Astrocyte (in vitro differentiated cells and primary cell): Measurements from ENCODE around the gene MIEF1.

ENCODE experiments used
- EZH2 ChIP-seq: IDR thresholded peaks from 2 replicates; pipeline ENCODE4 v1.6.1; 2012; ENCODE audit warnings: mild to moderate bottlenecking, low read length, inconsistent platforms; ENCODE audit not compliant: insufficient read depth
- TF ChIP-seq, protein P1 (sequence below): IDR thresholded peaks from 2 replicates; pipeline ENCODE4 v1.5.1; 2011; ENCODE audit warnings: low read depth, mild to moderate bottlenecking, inconsistent platforms, low read length, moderate library complexity; ENCODE audit not compliant: insufficient read depth

DNA sequence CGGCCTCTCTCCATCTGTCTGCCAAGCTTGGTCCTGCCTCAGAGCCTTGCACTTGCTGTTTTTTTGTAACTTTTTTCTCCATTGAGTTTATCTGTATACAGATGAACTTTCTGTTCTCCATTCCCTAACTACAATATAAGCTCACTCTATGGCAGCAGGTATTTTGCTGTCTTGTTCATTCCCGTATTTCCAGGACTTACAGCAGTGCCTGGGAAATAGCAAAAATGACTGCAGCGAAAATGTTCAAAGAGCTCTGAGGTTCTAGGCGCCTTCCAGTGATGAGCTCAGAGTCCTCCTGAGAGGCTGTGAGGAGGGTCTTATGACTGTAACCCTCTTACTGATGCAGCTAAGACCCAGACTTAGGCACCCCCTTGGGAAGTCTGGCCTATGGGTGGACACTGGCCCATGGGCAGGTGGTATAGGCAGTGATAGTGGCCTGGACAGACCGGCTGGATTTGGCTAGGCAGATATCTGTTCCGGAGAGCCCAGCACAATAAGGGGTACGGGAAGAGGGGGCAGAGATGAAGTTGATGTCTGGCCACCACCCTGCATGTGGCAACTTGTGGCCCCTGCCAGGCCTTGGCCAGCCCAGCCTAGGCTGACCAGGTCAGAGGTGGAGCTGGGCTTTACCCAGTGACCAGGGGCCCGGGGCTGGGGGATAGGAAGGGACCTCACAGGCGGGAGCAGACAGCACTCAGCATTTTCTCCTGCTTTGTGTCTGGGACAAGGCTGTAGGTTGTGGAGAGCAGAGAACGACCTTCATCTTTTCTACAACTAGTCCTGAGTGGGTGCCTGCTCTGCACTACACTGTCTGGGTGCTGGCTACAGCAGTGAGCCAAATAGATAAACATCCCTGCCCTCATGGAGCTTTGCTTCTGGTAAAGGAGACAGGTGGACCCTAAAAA lies 22.9 kb downstream of the MIEF1 start:
- TF ChIP-seq EZH2, result no peak
- TF ChIP-seq, protein P1, sequence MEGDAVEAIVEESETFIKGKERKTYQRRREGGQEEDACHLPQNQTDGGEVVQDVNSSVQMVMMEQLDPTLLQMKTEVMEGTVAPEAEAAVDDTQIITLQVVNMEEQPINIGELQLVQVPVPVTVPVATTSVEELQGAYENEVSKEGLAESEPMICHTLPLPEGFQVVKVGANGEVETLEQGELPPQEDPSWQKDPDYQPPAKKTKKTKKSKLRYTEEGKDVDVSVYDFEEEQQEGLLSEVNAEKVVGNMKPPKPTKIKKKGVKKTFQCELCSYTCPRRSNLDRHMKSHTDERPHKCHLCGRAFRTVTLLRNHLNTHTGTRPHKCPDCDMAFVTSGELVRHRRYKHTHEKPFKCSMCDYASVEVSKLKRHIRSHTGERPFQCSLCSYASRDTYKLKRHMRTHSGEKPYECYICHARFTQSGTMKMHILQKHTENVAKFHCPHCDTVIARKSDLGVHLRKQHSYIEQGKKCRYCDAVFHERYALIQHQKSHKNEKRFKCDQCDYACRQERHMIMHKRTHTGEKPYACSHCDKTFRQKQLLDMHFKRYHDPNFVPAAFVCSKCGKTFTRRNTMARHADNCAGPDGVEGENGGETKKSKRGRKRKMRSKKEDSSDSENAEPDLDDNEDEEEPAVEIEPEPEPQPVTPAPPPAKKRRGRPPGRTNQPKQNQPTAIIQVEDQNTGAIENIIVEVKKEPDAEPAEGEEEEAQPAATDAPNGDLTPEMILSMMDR, result no peak
